22Rv1 (cell line): ENCODE data around the gene PCMT1.
"Not testable (repeated sequence)": the region's sequence is repeated elsewhere in the genome, so short reads cannot be mapped to it uniquely, and the experiment has no call there.

ENCODE experiments used
- H3K27ac ChIP-seq: fragments of 450-650 bp; 2 replicates; pipeline ENCODE4 v1.5.1; 2017
- ZFX ChIP-seq: fragments of 450-650 bp; IDR thresholded peaks from 2 replicates; pipeline ENCODE4 v1.6.1; 2017; ENCODE audit warnings: antibody characterized with exemption, borderline replicate concordance
- TF ChIP-seq, protein P1 (sequence below): fragments of 450-650 bp; IDR thresholded peaks from 2 replicates; pipeline ENCODE4 v1.5.1; 2017; ENCODE audit warnings: mild to moderate bottlenecking

Gene PCMT1

GRCh38 chr6:149847939-149848267, 98.4 kb downstream of the PCMT1 start:
- H3K27ac ChIP-seq = peak overlapping the region; percentile 32

GRCh38 chr6:149848343-149848742, 98.8 kb downstream of the PCMT1 start:
- H3K27ac ChIP-seq = not testable (repeated sequence)

More at GRCh38 chr6:149847939-149848267, 98.4 kb downstream of the PCMT1 start:
- TF ChIP-seq, protein P1, sequence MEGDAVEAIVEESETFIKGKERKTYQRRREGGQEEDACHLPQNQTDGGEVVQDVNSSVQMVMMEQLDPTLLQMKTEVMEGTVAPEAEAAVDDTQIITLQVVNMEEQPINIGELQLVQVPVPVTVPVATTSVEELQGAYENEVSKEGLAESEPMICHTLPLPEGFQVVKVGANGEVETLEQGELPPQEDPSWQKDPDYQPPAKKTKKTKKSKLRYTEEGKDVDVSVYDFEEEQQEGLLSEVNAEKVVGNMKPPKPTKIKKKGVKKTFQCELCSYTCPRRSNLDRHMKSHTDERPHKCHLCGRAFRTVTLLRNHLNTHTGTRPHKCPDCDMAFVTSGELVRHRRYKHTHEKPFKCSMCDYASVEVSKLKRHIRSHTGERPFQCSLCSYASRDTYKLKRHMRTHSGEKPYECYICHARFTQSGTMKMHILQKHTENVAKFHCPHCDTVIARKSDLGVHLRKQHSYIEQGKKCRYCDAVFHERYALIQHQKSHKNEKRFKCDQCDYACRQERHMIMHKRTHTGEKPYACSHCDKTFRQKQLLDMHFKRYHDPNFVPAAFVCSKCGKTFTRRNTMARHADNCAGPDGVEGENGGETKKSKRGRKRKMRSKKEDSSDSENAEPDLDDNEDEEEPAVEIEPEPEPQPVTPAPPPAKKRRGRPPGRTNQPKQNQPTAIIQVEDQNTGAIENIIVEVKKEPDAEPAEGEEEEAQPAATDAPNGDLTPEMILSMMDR = no peak
- no peak for TF ChIP-seq ZFX

DNA sequence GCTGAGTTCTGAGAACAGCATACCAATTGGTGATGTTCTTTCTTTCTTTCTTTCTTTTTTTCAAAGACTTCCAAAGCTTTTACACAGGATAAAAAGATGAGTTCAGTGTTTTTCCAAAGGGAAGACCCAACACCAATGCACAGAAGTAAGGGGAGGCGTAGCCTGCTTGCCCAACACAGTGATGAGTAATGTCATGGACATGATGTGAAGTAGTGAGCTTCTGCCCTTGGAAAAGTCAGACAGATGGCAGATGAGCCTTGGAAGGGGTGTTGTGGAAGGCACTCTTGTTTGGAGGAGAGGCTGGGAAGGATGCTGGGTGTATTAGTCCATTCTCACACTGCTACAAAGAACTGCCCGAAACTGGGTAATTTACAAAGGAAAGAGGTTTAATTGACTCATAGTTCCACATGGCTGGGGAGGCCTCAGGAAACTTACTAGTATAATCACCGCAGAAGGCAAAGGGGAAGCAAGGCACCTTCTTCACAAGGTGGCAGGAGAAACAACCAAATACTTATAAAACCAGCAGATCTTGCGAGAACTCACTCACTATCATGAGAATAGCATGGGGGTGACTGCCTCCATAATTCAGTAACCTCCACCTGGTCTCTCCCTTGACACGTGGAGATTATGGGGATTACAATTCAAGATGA, 102.0 kb downstream of the PCMT1 start:
- H3K27ac ChIP-seq = no peak overlapping the region
- TF ChIP-seq, protein P1 = no peak
- no peak for TF ChIP-seq ZFX

GRCh38 chr6:149852180-149852579, 102.6 kb downstream of the PCMT1 start:
- TF ChIP-seq, protein P1 = no peak
- no peak for TF ChIP-seq ZFX
- no peak overlapping the region for H3K27ac ChIP-seq

DNA sequence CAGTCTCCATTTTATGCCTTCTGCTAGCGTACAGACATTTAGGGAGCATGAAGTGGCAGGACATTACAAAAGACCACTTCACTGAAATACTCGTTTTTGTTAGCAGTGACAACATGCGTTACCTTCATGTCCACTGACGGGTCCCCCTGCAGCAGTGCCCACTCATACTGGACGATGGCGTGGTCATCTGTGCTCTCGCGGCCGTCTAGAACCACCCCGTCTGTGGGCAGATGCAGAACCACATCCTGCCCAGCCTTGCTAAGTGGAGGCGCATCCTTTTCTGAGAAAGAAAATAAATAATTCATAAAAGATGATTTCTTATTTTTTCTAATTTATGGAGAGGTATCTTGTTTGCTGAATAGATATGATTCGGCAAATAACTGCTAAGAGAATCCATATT, 103.3 kb downstream of the PCMT1 start:
- no peak for TF ChIP-seq ZFX
- TF ChIP-seq, protein P1 = no peak
- H3K27ac ChIP-seq = no peak overlapping the region

DNA sequence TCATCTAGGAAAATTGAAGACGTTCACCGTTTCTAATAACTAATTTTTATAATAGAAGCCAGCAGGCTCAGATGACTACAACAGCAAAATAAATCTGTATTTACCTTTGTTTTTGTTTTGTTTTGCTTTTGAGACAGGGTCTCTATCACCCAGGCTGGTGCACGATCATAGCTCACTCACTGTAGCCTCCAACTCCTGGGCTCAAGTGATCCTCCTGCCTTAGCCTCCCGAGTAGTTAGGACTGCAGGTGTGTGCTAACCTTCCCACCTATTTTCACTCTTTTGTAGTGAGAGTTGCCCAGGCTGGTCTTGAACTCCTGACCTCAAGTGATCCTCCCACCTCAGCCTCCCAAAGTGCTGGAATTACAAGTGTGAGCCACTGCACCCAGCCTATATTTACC, 104.5 kb downstream of the PCMT1 start:
- not testable (repeated sequence) for H3K27ac ChIP-seq

GRCh38 chr6:149854532-149854931, 105.0 kb downstream of the PCMT1 start:
- peak overlapping the region; percentile 53 for H3K27ac ChIP-seq
- no peak for TF ChIP-seq ZFX
- TF ChIP-seq, protein P1 = no peak

DNA sequence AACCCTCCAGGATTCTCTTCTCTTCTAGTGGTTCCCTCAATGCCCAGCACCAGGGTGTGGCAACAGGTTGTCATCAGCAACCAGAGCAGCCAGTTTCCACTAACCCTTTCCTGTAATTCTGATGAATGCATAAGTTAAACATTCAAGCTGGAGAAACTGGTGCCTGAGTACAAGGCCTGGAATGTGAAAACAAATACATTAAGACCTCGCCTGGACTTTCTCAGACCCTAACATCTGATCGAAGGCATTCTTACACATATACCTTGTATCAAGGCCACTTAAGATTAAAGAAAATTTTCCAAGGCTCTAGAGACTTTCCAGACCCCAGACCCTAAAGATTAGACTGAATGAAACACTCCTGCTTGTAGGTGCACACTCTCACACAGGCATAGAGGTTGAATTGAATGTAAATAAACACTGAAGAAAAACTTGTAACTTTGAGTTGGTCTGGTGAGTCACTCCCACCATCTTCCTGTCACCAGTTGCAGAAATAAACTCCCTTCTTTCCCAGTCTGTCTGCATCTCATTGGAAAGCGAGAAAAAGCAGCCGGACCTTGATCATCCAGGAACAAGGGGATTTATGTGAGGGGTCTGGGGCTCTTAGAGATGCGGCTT, 105.6 kb downstream of the PCMT1 start:
- peak overlapping the region; percentile 53 for H3K27ac ChIP-seq
- no peak for TF ChIP-seq ZFX
- TF ChIP-seq, protein P1 = no peak
